Sigmoid colon (tissue), 4 donors: ENCODE measurements around the gene SEMA4A.
"Not testable (repeated sequence)": the region's sequence is repeated elsewhere in the genome, so short reads cannot be mapped to it uniquely, and the experiment has no call there.

Experiments used
- CTCF ChIP-seq, 4 experiments: fragments of 450-650 bp in 3 of 4; fragments of 200-600 bp in 1 of 4; IDR thresholded peaks; one replicate each; pipeline ENCODE4 v1.5.1; 2016 to 2019; ENCODE audit warnings: antibody characterized with exemption in 4 of 4, mild to moderate bottlenecking in 3 of 4, moderate library complexity in 2 of 4
- POLR2A ChIP-seq, 2 donors: fragments of 450-650 bp; IDR thresholded peaks; one replicate each; pipeline ENCODE4 v1.6.1; 2016; ENCODE audit warnings: antibody characterized with exemption in 2 of 2, mild to moderate bottlenecking in 2 of 2, moderate library complexity in 2 of 2
- POLR2AphosphoS5 ChIP-seq, 4 donors: sonication (generic); formaldehyde crosslinking; IDR thresholded peaks; one replicate each; pipeline ENCODE4 v1.6.1; 2017; ENCODE audit warnings: antibody characterized with exemption in 4 of 4

GRCh38 chr1:156186347-156187177 is 33.2 kb downstream of the SEMA4A start:
- TF ChIP-seq POLR2A, CTCF, POLR2AphosphoS5 (IDR thresholded peaks at IDR 0.05): not testable (repeated sequence)
